Dedifferentiated amniotic fluid mesenchymal stem cell (primary cell): ENCODE measurements around the gene ASNS.
"Not testable (repeated sequence)": the region's sequence is repeated elsewhere in the genome, so short reads cannot be mapped to it uniquely, and the experiment has no call there.

Experiments used
- DNase-seq: peaks from one replicate; pipeline ENCODE4 v3.0.0-alpha.2; 2016; ENCODE audit errors: extremely low spot score

The ASNS gene

GRCh38 chr7:97872025-97872669, at the start of gene ASNS:
TSS of gene ASNS (minus strand) at chr7:97872408. CDS start at chr7:97869156, 3,252 bp downstream.
- DNase-seq, result peak; percentile 90

GRCh38 chr7:97921254-97921653, 49.0 kb upstream of the ASNS start:
- not testable (repeated sequence) for DNase-seq

- DNase-seq, result not testable (repeated sequence)
These were observed 43.1 kb upstream of the ASNS start for GRCh38 chr7:97915267-97915666.

GRCh38 chr7:97912294-97912693, 40.1 kb upstream of the ASNS start:
- not testable (repeated sequence) for DNase-seq

GRCh38 chr7:97896893-97897292, 24.7 kb upstream of the ASNS start:
- DNase-seq, result not testable (repeated sequence)

- not testable (repeated sequence) for DNase-seq
These were observed 19.5 kb upstream of the ASNS start for GRCh38 chr7:97891721-97892120.

GRCh38 chr7:97879527-97879926, 7.3 kb upstream of the ASNS start:
- DNase-seq, result not testable (repeated sequence)

GRCh38 chr7:97874894-97875293, 2.7 kb upstream of the ASNS start:
- DNase-seq, result not testable (repeated sequence)

- no peak for DNase-seq
These were observed 1.4 kb upstream of the ASNS start for GRCh38 chr7:97873606-97874005.

- DNase-seq, result no peak
These were observed 566 bp downstream of the ASNS start for GRCh38 chr7:97871659-97872024.

- no peak for DNase-seq
These were observed 3.4 kb downstream of the ASNS start for GRCh38 chr7:97868788-97869187.

- DNase-seq, result no peak
These were observed 3.9 kb downstream of the ASNS start for GRCh38 chr7:97868314-97868713.

GRCh38 chr7:97865104-97865503, 7.1 kb downstream of the ASNS start:
- no peak for DNase-seq

- DNase-seq, result no peak
These were observed 12.5 kb downstream of the ASNS start for GRCh38 chr7:97859606-97860204.

GRCh38 chr7:97858221-97858620, 14.0 kb downstream of the ASNS start:
- no peak for DNase-seq

- no peak for DNase-seq
These were observed 14.7 kb downstream of the ASNS start for GRCh38 chr7:97857544-97857943.

- DNase-seq, result no peak
These were observed 20.5 kb downstream of the ASNS start for GRCh38 chr7:97851683-97852082.

- DNase-seq, result not testable (repeated sequence)
These were observed 21.8 kb downstream of the ASNS start for GRCh38 chr7:97850262-97851031.

- no peak for DNase-seq
These were observed 24.4 kb downstream of the ASNS start for GRCh38 chr7:97847791-97848190.

GRCh38 chr7:97846945-97847344, 25.3 kb downstream of the ASNS start:
- no peak for DNase-seq

- DNase-seq, result peak; percentile 41
These were observed 26.5 kb downstream of the ASNS start for GRCh38 chr7:97845622-97846203.

GRCh38 chr7:97844036-97844435, 28.2 kb downstream of the ASNS start:
- no peak for DNase-seq
